Left ventricle myocardium inferior (tissue), 1 donor: Measurements from ENCODE around the gene CLIP3. TPM values are rescaled to one million over a fixed set of nuclear protein-coding genes. Genes with fewer than 3 reads are reported as not detected.
"Not testable (repeated sequence)": the region's sequence is repeated elsewhere in the genome, so short reads cannot be mapped to it uniquely, and the experiment has no call there.

Experiments
- DNase-seq: peaks from one replicate; pipeline ENCODE4 v3.0.0-alpha.2; 2020
- H3K27ac ChIP-seq: fragments of 200-600 bp; replicated peaks from 2 replicates; pipeline ENCODE4 v1.8.0; 2021
- H3K27me3 ChIP-seq: fragments of 200-600 bp; 2 replicates; pipeline ENCODE4 v1.8.0; 2021; ENCODE audit warnings: low read depth
- H3K36me3 ChIP-seq: fragments of 200-600 bp; 2 replicates; pipeline ENCODE4 v1.8.0; 2021
- H3K4me1 ChIP-seq: fragments of 200-600 bp; 2 replicates; pipeline ENCODE4 v1.8.0; 2021
- H3K4me3 ChIP-seq: fragments of 200-600 bp; 2 replicates; pipeline ENCODE4 v1.8.0; 2021; ENCODE audit warnings: mild to moderate bottlenecking, moderate library complexity
- H3K9me3 ChIP-seq: fragments of 200-600 bp; replicated peaks from 2 replicates; pipeline ENCODE4 v1.8.0; 2021
- CTCF ChIP-seq: fragments of 200-600 bp; IDR thresholded peaks from 2 replicates; pipeline ENCODE4 v1.8.0; 2021; ENCODE audit warnings: antibody characterized with exemption, mild to moderate bottlenecking, borderline replicate concordance
- intact Hi-C: fragments of 100-400 bp; cut with micrococcal nuclease; formaldehyde crosslinking; loops from one replicate; pipeline ENCODE4 v1.11.0; 2022
- total RNA-seq: library from RNA; stranded (reverse); fragmentation: NEBNext Ultra II Directional; extraction: Animal tissue kit (Norgen Biotek cat#: 25700); gene quantifications from one replicate; pipeline ENCODE4 v1.2.1, GENCODE V29; 2021
- donor health status: DM: no; HTN: yes; CAD: no; lungs with severe emphysema.

The CLIP3 gene
- total RNA-seq, 1 donor from 2014 or later: 5.4 TPM

GRCh38 chr19:36043952-36044351 lies 11.3 kb upstream of the CLIP3 start:
- H3K27me3 ChIP-seq: no peaks in the 10 kb centered on the region
- intact Hi-C loops: no loop called here
- no peak for TF ChIP-seq CTCF
- no peak overlapping the region for H3K27ac ChIP-seq
- no peak for DNase-seq
- H3K4me1 ChIP-seq: peaks cover 5% of the 10 kb centered on the region
- peaks cover 3% of the 10 kb centered on the region for H3K36me3 ChIP-seq
- H3K9me3 ChIP-seq: no peaks in the 10 kb centered on the region
- no peak overlapping the region for H3K4me3 ChIP-seq

- intact Hi-C loops: no loop called here
- Histone ChIP-seq H3K27me3 (no peaks in the 10 kb centered on the region), H3K4me1 (peaks cover 5% of the 10 kb centered on the region), H3K27ac (no peak overlapping the region), H3K4me3 (no peak overlapping the region), H3K9me3 (no peaks in the 10 kb centered on the region), H3K36me3 (peaks cover 14% of the 10 kb centered on the region)
- DNase-seq: no peak
- TF ChIP-seq CTCF: no peak
Observed at GRCh38 chr19:36041831-36042230, 9.2 kb upstream of the CLIP3 start.

- H3K27me3 ChIP-seq, H3K4me3 ChIP-seq, H3K27ac ChIP-seq, intact Hi-C loops, H3K4me1 ChIP-seq, DNase-seq, H3K9me3 ChIP-seq: not testable (repeated sequence)
- peaks cover 14% of the 10 kb centered on the region for H3K36me3 ChIP-seq
Observed at GRCh38 chr19:36041092-36041491, 8.4 kb upstream of the CLIP3 start.

GRCh38 chr19:36040495-36040894 lies 7.8 kb upstream of the CLIP3 start:
- TF ChIP-seq CTCF: no peak
- no peak overlapping the region for H3K4me3 ChIP-seq
- peaks cover 14% of the 10 kb centered on the region for H3K36me3 ChIP-seq
- no peaks in the 10 kb centered on the region for H3K9me3 ChIP-seq
- no peaks in the 10 kb centered on the region for H3K27me3 ChIP-seq
- DNase-seq: no peak
- intact Hi-C loops: no loop called here
- peaks cover 5% of the 10 kb centered on the region for H3K4me1 ChIP-seq
- H3K27ac ChIP-seq: no peak overlapping the region

GRCh38 chr19:36031308-36031707 lies 1.4 kb downstream of the CLIP3 start:
- no peak for TF ChIP-seq CTCF
- H3K9me3 ChIP-seq: no peaks in the 10 kb centered on the region
- H3K27ac ChIP-seq: no peak overlapping the region
- intact Hi-C loops: no loop called here
- no peak for DNase-seq
- H3K27me3 ChIP-seq: peaks cover 7% of the 10 kb centered on the region
- H3K4me3 ChIP-seq: no peak overlapping the region
- peaks cover 18% of the 10 kb centered on the region for H3K4me1 ChIP-seq
- H3K36me3 ChIP-seq: peaks cover 7% of the 10 kb centered on the region

GRCh38 chr19:36030264-36031148 lies 2.2 kb downstream of the CLIP3 start:
- TF ChIP-seq CTCF: no peak
- no peak for DNase-seq
- intact Hi-C loops: no loop called here
- Histone ChIP-seq H3K36me3 (peaks cover 7% of the 10 kb centered on the region), H3K4me3 (no peak overlapping the region), H3K27me3 (peaks cover 7% of the 10 kb centered on the region), H3K9me3 (no peaks in the 10 kb centered on the region), H3K4me1 (peaks cover 18% of the 10 kb centered on the region), H3K27ac (no peak overlapping the region)
